ENCODE measurements around the gene ELF1. TPM values are rescaled to one million over a fixed set of nuclear protein-coding genes. Genes with fewer than 3 reads are reported as not detected.

ELF1 gene
- total RNA-seq, 1 experiment from 2014 or later, result 23.8 TPM

GRCh38 chr13:41008349-41008980 is 10.7 kb downstream of the ELF1 start:
- peak; percentile 62 for DNase-seq (ENCODE audit: extremely low read depth, low read depth)

GRCh38 chr13:41007744-41008128 is 11.4 kb downstream of the ELF1 start:
- DNase-seq (ENCODE audit: extremely low read depth, low read depth), result no peak

- no peak for DNase-seq (ENCODE audit: extremely low read depth, low read depth)
Observed at GRCh38 chr13:41006978-41007743, 12.0 kb downstream of the ELF1 start.

- no peak for DNase-seq (ENCODE audit: extremely low read depth, low read depth)
Observed at GRCh38 chr13:41006306-41006705, 12.8 kb downstream of the ELF1 start.

GRCh38 chr13:41005704-41006103 is 13.4 kb downstream of the ELF1 start:
- DNase-seq (ENCODE audit: extremely low read depth, low read depth), result no peak

GRCh38 chr13:41004875-41005693 is 14.0 kb downstream of the ELF1 start:
- DNase-seq (ENCODE audit: extremely low read depth, low read depth), result no peak

- no peak for DNase-seq (ENCODE audit: extremely low read depth, low read depth)
Observed at GRCh38 chr13:41002606-41003005, 16.5 kb downstream of the ELF1 start.

GRCh38 chr13:41001695-41002094 is 17.4 kb downstream of the ELF1 start:
- DNase-seq (ENCODE audit: extremely low read depth, low read depth), result no peak

- DNase-seq (ENCODE audit: extremely low read depth, low read depth), result no peak
Observed at GRCh38 chr13:40999416-40999815, 19.7 kb downstream of the ELF1 start.

GRCh38 chr13:40996426-40997092 is 22.6 kb downstream of the ELF1 start:
- DNase-seq (ENCODE audit: extremely low read depth, low read depth), result no peak

GRCh38 chr13:40995997-40996396 is 23.1 kb downstream of the ELF1 start:
- no peak for DNase-seq (ENCODE audit: extremely low read depth, low read depth)

GRCh38 chr13:40994581-40995230 is 24.4 kb downstream of the ELF1 start:
- no peak for DNase-seq (ENCODE audit: extremely low read depth, low read depth)

GRCh38 chr13:40993987-40994386 is 25.1 kb downstream of the ELF1 start:
- no peak for DNase-seq (ENCODE audit: extremely low read depth, low read depth)

GRCh38 chr13:40992678-40993518 is 26.2 kb downstream of the ELF1 start:
- no peak for DNase-seq (ENCODE audit: extremely low read depth, low read depth)

- DNase-seq (ENCODE audit: extremely low read depth, low read depth), result no peak
Observed at GRCh38 chr13:40987606-40988280, 31.4 kb downstream of the ELF1 start.

- DNase-seq (ENCODE audit: extremely low read depth, low read depth), result no peak
Observed at GRCh38 chr13:40986101-40986856, 32.8 kb downstream of the ELF1 start.

GRCh38 chr13:40985381-40986100 is 33.6 kb downstream of the ELF1 start:
- no peak for DNase-seq (ENCODE audit: extremely low read depth, low read depth)

Data from NCI-H460 (cell line).